ENCODE data around the gene FAT1. TPM values are rescaled to one million over a fixed set of nuclear protein-coding genes. Genes with fewer than 3 reads are reported as not detected.
"Not testable (repeated sequence)": the region's sequence is repeated elsewhere in the genome, so short reads cannot be mapped to it uniquely, and the experiment has no call there.

FAT1 gene
- total and polyA plus RNA-seq, 2 donors (not counting 1 experiment from before 2014, with no cell fraction given): 0.07 to 0.15 TPM

- Histone ChIP-seq H3K4me1 (ENCODE audit: control insufficient read depth in 2 of 2, insufficient read depth in 2 of 2, low read length in 2 of 2) (no peaks in the 10 kb centered on the region), H3K9me3 (ENCODE audit: control extremely low read depth in 1 of 3, control insufficient read depth in 2 of 3, insufficient read depth in 1 of 3, low read length in 2 of 3) (peaks cover 0 to 20% (median 0%) of the 10 kb centered on the region in 3 donors), H3K9ac (ENCODE audit: low read length) (no peak overlapping the region), H3K36me3 (replicated peaks in 1 of 2; ENCODE audit: control extremely low read depth in 1 of 2, control insufficient read depth in 1 of 2, extremely low read depth in 1 of 2, insufficient read depth in 2 of 2, low read length in 1 of 2) (no peaks in the 10 kb centered on the region), H3K4me2 (replicated peaks; ENCODE audit: low read depth, low read length, poor library complexity, severe bottlenecking) (no peak overlapping the region), H3K4me3 (ENCODE audit: control extremely low read depth in 1 of 5, extremely low read depth in 1 of 5, insufficient read depth in 1 of 5, low read depth in 2 of 5, low read length in 4 of 5) (no peak overlapping the region), H4K20me1 (ENCODE audit: control insufficient read depth, insufficient read depth, low read length, poor library complexity, severe bottlenecking) (no peaks in the 10 kb centered on the region), H2AFZ (ENCODE audit: insufficient read depth, low read depth, low read length, poor library complexity, severe bottlenecking) (no peak overlapping the region), H3K79me2 (ENCODE audit: control insufficient read depth, insufficient read depth, low read length) (no peaks in the 10 kb centered on the region), H3K27ac (ENCODE audit: low read length in 2 of 2) (no peak overlapping the region), H3K27me3 (replicated peaks in 1 of 4; ENCODE audit: control extremely low read depth in 1 of 4, control insufficient read depth in 3 of 4, insufficient read depth in 4 of 4, low read length in 3 of 4) (no peaks in the 10 kb centered on the region)
- Mint-ChIP-seq H3K4me1 (no peaks in the 10 kb centered on the region), H3K9me3 (ENCODE audit: insufficient read depth) (peaks cover 12% of the 10 kb centered on the region), H3K27me3 (no peaks in the 10 kb centered on the region), H3K27ac (no peak overlapping the region), H3K4me3 (no peak overlapping the region)
- intact Hi-C loops (cut with micrococcal nuclease): no loop called here
- DNase-seq (no peak), ATAC-seq (ENCODE audit: low read depth) (no peak)
- POLR2A ChIA-PET: no interaction called here
- 90% methylated on average over 3 of the region's 13 CpGs for WGBS (ENCODE audit: insufficient coverage)
- CTCF ChIA-PET: no interaction called here
- TF ChIP-seq EZH2 (IDR thresholded peaks at IDR 0.05; ENCODE audit: borderline replicate concordance, insufficient read depth, low read depth, low read length, poor library complexity, severe bottlenecking) (no peak), CTCF (IDR thresholded peaks at IDR 0.05) (no peak)
These were observed 34.2 kb upstream of the FAT1 start for GRCh38 chr4:186757696-186758355.

GRCh38 chr4:186756550-186756949 lies 32.9 kb upstream of the FAT1 start:
- H3K79me2 ChIP-seq (ENCODE audit: control insufficient read depth, insufficient read depth, low read length): not testable (repeated sequence)

More at GRCh38 chr4:186756550-186756949, 32.9 kb upstream of the FAT1 start:
- H3K4me1 ChIP-seq (ENCODE audit: control insufficient read depth in 2 of 2, insufficient read depth in 2 of 2, low read length in 2 of 2); DNase-seq; H3K4me3 Mint-ChIP-seq; POLR2A ChIA-PET; H3K4me3 ChIP-seq (ENCODE audit: control extremely low read depth in 1 of 5, extremely low read depth in 1 of 5, insufficient read depth in 1 of 5, low read depth in 2 of 5, low read length in 4 of 5); H3K27ac ChIP-seq (ENCODE audit: low read length in 2 of 2); intact Hi-C loops (cut with micrococcal nuclease); H3K4me1 Mint-ChIP-seq; H4K20me1 ChIP-seq (ENCODE audit: control insufficient read depth, insufficient read depth, low read length, poor library complexity, severe bottlenecking); H2AFZ ChIP-seq (ENCODE audit: insufficient read depth, low read depth, low read length, poor library complexity, severe bottlenecking); H3K4me2 ChIP-seq (replicated peaks; ENCODE audit: low read depth, low read length, poor library complexity, severe bottlenecking); H3K36me3 ChIP-seq (replicated peaks in 1 of 2; ENCODE audit: control extremely low read depth in 1 of 2, control insufficient read depth in 1 of 2, extremely low read depth in 1 of 2, insufficient read depth in 2 of 2, low read length in 1 of 2); H3K27ac Mint-ChIP-seq; H3K9ac ChIP-seq (ENCODE audit: low read length); H3K27me3 ChIP-seq (replicated peaks in 1 of 4; ENCODE audit: control extremely low read depth in 1 of 4, control insufficient read depth in 3 of 4, insufficient read depth in 4 of 4, low read length in 3 of 4); ATAC-seq (ENCODE audit: low read depth); H3K27me3 Mint-ChIP-seq; CTCF ChIA-PET: not testable (repeated sequence)
- WGBS (ENCODE audit: insufficient coverage): 96% methylated on average over 3 of the region's 5 CpGs
- peaks cover 12% of the 10 kb centered on the region for H3K9me3 Mint-ChIP-seq (ENCODE audit: insufficient read depth)
- H3K9me3 ChIP-seq (ENCODE audit: control extremely low read depth in 1 of 3, control insufficient read depth in 2 of 3, insufficient read depth in 1 of 3, low read length in 2 of 3): peaks cover 0 to 20% (median 0%) of the 10 kb centered on the region in 3 donors
